Ectodermal cell (in vitro differentiated cells): Measurements from ENCODE around the gene KRT17.
"Not testable (repeated sequence)": the region's sequence is repeated elsewhere in the genome, so short reads cannot be mapped to it uniquely, and the experiment has no call there.

Experiments
- H3K27ac ChIP-seq: 2 replicates; pipeline ENCODE4 v1.7.0; 2013; ENCODE audit warnings: mild to moderate bottlenecking, low read depth, low read length; ENCODE audit not compliant: insufficient read depth, poor library complexity, severe bottlenecking
- H3K27me3 ChIP-seq: 2 replicates; pipeline ENCODE4 v1.7.0; 2013; ENCODE audit warnings: mild to moderate bottlenecking, low read length; ENCODE audit not compliant: insufficient read depth, control insufficient read depth, poor library complexity, severe bottlenecking
- H3K36me3 ChIP-seq: one replicate; pipeline ENCODE4 v1.7.0; 2013; ENCODE audit warnings: low read length; ENCODE audit not compliant: control insufficient read depth, insufficient read depth
- H3K4me1 ChIP-seq: one replicate; pipeline ENCODE4 v1.7.0; 2013; ENCODE audit warnings: low read length; ENCODE audit not compliant: control insufficient read depth, insufficient read depth
- H3K4me3 ChIP-seq: 2 replicates; pipeline ENCODE4 v1.7.0; 2013; ENCODE audit warnings: low read depth, low read length, control low read depth; ENCODE audit not compliant: insufficient read depth
- H3K9me3 ChIP-seq: 2 replicates; pipeline ENCODE4 v1.7.0; 2013; ENCODE audit warnings: mild to moderate bottlenecking, low read length, moderate library complexity; ENCODE audit not compliant: control insufficient read depth
- WGBS, 2 experiments: methylation state at CpG; one replicate each; pipeline ENCODE4 v1.1.7; 2013; ENCODE audit warnings: missing lambda C conversion rate in 2 of 2; 5-methylcytosine and 5-hydroxymethylcytosine counted together

KRT17 gene

GRCh38 chr17:41612376-41613160, 11.8 kb downstream of the KRT17 start, which contains the start of gene KRT16:
TSS of gene KRT16 (minus strand) at chr17:41612767. CDS start at chr17:41612688, 79 bp downstream.
- H3K27me3 ChIP-seq, H3K36me3 ChIP-seq, H3K27ac ChIP-seq, H3K4me3 ChIP-seq, H3K9me3 ChIP-seq: not testable (repeated sequence)
- WGBS, 2 experiments, result 89 to 92% methylated on average over 31 of the region's 31 CpGs
- peaks cover 12% of the 10 kb centered on the region for H3K4me1 ChIP-seq

- 94% methylated on average over 25 of the region's 25 CpGs for WGBS, 2 experiments
- H3K4me1 ChIP-seq, result peaks cover 4% of the 10 kb centered on the region
- no peaks in the 10 kb centered on the region for H3K9me3 ChIP-seq
- no peak overlapping the region for H3K27ac ChIP-seq
- no peaks in the 10 kb centered on the region for H3K36me3 ChIP-seq
- H3K4me3 ChIP-seq, result no peak overlapping the region
- H3K27me3 ChIP-seq, result no peaks in the 10 kb centered on the region
Measured at GRCh38 chr17:41610965-41611640, 13.3 kb downstream of the KRT17 start.

GRCh38 chr17:41610061-41610517, 14.3 kb downstream of the KRT17 start:
- H3K9me3 ChIP-seq, H3K36me3 ChIP-seq, H3K4me3 ChIP-seq, H3K27me3 ChIP-seq, H3K27ac ChIP-seq, H3K4me1 ChIP-seq: not testable (repeated sequence)
- 25 to 30% methylated on average over 10 of the region's 10 CpGs for WGBS, 2 experiments

GRCh38 chr17:41606930-41607329, 17.4 kb downstream of the KRT17 start:
- not testable (repeated sequence) for H3K4me3 ChIP-seq, H3K36me3 ChIP-seq, H3K4me1 ChIP-seq, H3K27me3 ChIP-seq, H3K9me3 ChIP-seq, H3K27ac ChIP-seq
- 81 to 82% methylated on average over 4 of the region's 4 CpGs for WGBS, 2 experiments

GRCh38 chr17:41602524-41602923, 21.9 kb downstream of the KRT17 start:
- H3K9me3 ChIP-seq, result no peaks in the 10 kb centered on the region
- WGBS, 2 experiments, result 85 to 87% methylated on average over 2 of the region's 2 CpGs
- H3K4me1 ChIP-seq, result no peaks in the 10 kb centered on the region
- H3K27me3 ChIP-seq, result no peaks in the 10 kb centered on the region
- no peak overlapping the region for H3K27ac ChIP-seq
- H3K36me3 ChIP-seq, result no peaks in the 10 kb centered on the region
- no peak overlapping the region for H3K4me3 ChIP-seq

- H3K27me3 ChIP-seq, result no peaks in the 10 kb centered on the region
- no peaks in the 10 kb centered on the region for H3K36me3 ChIP-seq
- H3K4me3 ChIP-seq, result no peak overlapping the region
- no peaks in the 10 kb centered on the region for H3K9me3 ChIP-seq
- H3K27ac ChIP-seq, result no peak overlapping the region
- no peaks in the 10 kb centered on the region for H3K4me1 ChIP-seq
- WGBS, 2 experiments, result 86 to 94% methylated on average over 4 of the region's 4 CpGs
Measured at GRCh38 chr17:41600318-41600717, 24.1 kb downstream of the KRT17 start.

GRCh38 chr17:41599680-41600079, 24.7 kb downstream of the KRT17 start:
- Histone ChIP-seq H3K27ac (no peak overlapping the region), H3K27me3 (no peaks in the 10 kb centered on the region), H3K9me3 (no peaks in the 10 kb centered on the region), H3K4me3 (no peak overlapping the region), H3K36me3 (no peaks in the 10 kb centered on the region), H3K4me1 (no peaks in the 10 kb centered on the region)
- 78% methylated on average over 1 of the region's 1 CpG; no CpG with 5 or more reads in 1 of the 2 experiments for WGBS, 2 experiments

- Histone ChIP-seq H3K36me3 (no peaks in the 10 kb centered on the region), H3K4me3 (no peak overlapping the region), H3K4me1 (peaks cover 14% of the 10 kb centered on the region), H3K9me3 (no peaks in the 10 kb centered on the region), H3K27ac (no peak overlapping the region), H3K27me3 (no peaks in the 10 kb centered on the region)
- WGBS, 2 experiments, result 88 to 93% methylated on average over 8 of the region's 8 CpGs
Measured at GRCh38 chr17:41595585-41595984, 28.8 kb downstream of the KRT17 start.

GRCh38 chr17:41594363-41594915, 29.9 kb downstream of the KRT17 start:
- WGBS, 2 experiments, result 64 to 68% methylated on average over 3 of the region's 3 CpGs

GRCh38 chr17:41593306-41593981, 30.9 kb downstream of the KRT17 start:
- 74% methylated on average over 8 of the region's 8 CpGs for WGBS, 2 experiments
- no peak overlapping the region for H3K4me3 ChIP-seq

More at GRCh38 chr17:41594363-41594915, 29.9 kb downstream of the KRT17 start:
- H3K9me3 ChIP-seq, result no peaks in the 10 kb centered on the region
- no peak overlapping the region for H3K4me3 ChIP-seq
- H3K27me3 ChIP-seq, result no peaks in the 10 kb centered on the region
- H3K4me1 ChIP-seq, result peaks cover 14% of the 10 kb centered on the region
- H3K36me3 ChIP-seq, result no peaks in the 10 kb centered on the region
- H3K27ac ChIP-seq, result no peak overlapping the region

More at GRCh38 chr17:41593306-41593981, 30.9 kb downstream of the KRT17 start:
- peaks cover 14% of the 10 kb centered on the region for H3K4me1 ChIP-seq
- H3K27me3 ChIP-seq, result no peaks in the 10 kb centered on the region
- H3K36me3 ChIP-seq, result no peaks in the 10 kb centered on the region
- no peak overlapping the region for H3K27ac ChIP-seq
- no peaks in the 10 kb centered on the region for H3K9me3 ChIP-seq
